MM.1S (cell line): Measurements from ENCODE around the gene ARFRP1.

Source experiments
- CTCF ChIP-seq: fragments of 300-600 bp; sonication (generic); IDR thresholded peaks from 2 replicates; pipeline ENCODE4 v1.5.1; 2016; ENCODE audit warnings: antibody characterized with exemption, low read length, mixed read lengths
- EZH2 ChIP-seq: fragments of 300-600 bp; sonication (generic); optimal IDR thresholded peaks from 2 replicates; pipeline ENCODE3; 2017; ENCODE audit warnings: low read depth, mild to moderate bottlenecking, antibody characterized with exemption, low read length, mixed read lengths
- EZH2phosphoT487 ChIP-seq: fragments of 300-600 bp; sonication (generic); IDR thresholded peaks from 2 replicates; pipeline ENCODE4 v1.6.1; 2018; ENCODE audit warnings: antibody characterized with exemption, low read length

GRCh38 chr20:63651942-63652191 lies 55.9 kb downstream of the ARFRP1 start:
- TF ChIP-seq EZH2, result no peak
- TF ChIP-seq CTCF, result no peak
- no peak for TF ChIP-seq EZH2phosphoT487
